ENCODE measurements around the gene GRIFIN. TPM values are rescaled to one million over a fixed set of nuclear protein-coding genes. Genes with fewer than 3 reads are reported as not detected.
"Not testable (repeated sequence)": the region's sequence is repeated elsewhere in the genome, so short reads cannot be mapped to it uniquely, and the experiment has no call there.

The GRIFIN gene
- total RNA-seq, 2 experiments from 2014 or later = not detected

DNA sequence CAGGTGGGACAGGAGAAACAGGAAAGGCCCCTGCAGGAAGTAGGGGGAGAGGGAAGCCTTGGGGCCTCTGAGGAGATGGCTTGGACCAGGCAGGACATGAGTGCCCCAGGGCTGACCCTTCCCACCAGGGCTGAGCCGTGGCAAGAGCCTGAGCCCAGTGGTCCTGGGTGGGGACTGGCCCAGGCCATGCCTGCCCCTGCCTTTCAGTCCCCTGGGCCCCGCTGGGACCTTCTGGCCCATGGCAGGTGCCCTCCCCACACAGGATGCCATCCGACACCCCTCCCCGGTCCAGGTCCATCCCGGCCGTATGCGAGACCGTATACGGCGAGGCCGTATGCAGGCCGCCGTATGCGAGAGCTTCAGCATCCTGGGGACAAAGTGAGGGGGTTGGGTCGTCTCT, 2.0 kb downstream of the GRIFIN start:
- H3K36me3 Mint-ChIP-seq (ENCODE audit: low read depth) = no peaks in the 10 kb centered on the region
- H3K4me1 Mint-ChIP-seq (ENCODE audit: low read depth) = peaks cover 23% of the 10 kb centered on the region
- DNase-seq (no peak), ATAC-seq (no peak)
- CTCF ChIA-PET = no interaction called here
- POLR2A ChIA-PET = interaction anchor here (1.2 kb wide), 1 partner anchor 66 kb away, joined by 4 read pairs; no protein-coding TSS in a partner anchor
- no peak overlapping the region for H3K4me3 Mint-ChIP-seq
- H3K27me3 Mint-ChIP-seq (ENCODE audit: low read depth) = peaks cover 14% of the 10 kb centered on the region
- no peak overlapping the region for H3K27ac Mint-ChIP-seq
- no peaks in the 10 kb centered on the region for H3K9me3 Mint-ChIP-seq (ENCODE audit: insufficient read depth)

DNA sequence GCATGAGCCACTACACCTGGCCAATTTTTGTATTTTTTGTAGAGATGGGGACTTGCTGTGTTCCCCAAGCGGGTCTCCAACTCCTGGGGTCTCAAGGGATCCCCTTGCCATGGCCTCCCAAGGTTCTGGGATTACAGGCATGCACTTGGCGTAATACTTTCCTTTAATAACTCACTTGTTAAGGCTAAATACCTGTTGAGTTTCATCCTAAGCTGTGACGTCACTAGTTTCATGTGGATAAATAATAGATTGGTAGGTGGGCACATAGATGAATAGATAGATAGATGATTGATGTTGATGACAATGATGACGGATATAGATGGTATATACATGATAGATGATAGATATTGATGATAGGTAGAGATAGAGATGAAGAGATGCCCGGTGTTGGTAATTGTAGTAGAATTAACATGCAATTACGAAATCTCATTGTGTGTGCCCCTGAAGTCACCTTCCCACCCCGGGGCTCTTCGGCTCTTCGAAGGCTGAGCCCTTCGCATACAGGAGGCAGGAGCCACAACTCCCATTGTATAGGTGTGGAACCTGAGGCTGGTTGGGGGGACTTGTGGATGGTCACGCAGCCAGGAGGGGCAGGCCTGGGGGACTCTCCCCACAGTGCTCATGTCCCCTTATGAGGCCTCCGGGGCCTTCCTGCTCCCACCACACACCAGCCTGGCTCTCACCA, 2.6 kb downstream of the GRIFIN start:
- H3K4me3 Mint-ChIP-seq = no peak overlapping the region
- DNase-seq (no peak), ATAC-seq (no peak)
- H3K27ac Mint-ChIP-seq = no peak overlapping the region
- POLR2A ChIA-PET = interaction anchor here (1.2 kb wide), 1 partner anchor 67 kb away, joined by 4 read pairs; no protein-coding TSS in a partner anchor
- CTCF ChIA-PET = no interaction called here
- peaks cover 15% of the 10 kb centered on the region for H3K27me3 Mint-ChIP-seq (ENCODE audit: low read depth)
- H3K36me3 Mint-ChIP-seq (ENCODE audit: low read depth) = no peaks in the 10 kb centered on the region
- no peaks in the 10 kb centered on the region for H3K9me3 Mint-ChIP-seq (ENCODE audit: insufficient read depth)
- peaks cover 22% of the 10 kb centered on the region for H3K4me1 Mint-ChIP-seq (ENCODE audit: low read depth)

DNA sequence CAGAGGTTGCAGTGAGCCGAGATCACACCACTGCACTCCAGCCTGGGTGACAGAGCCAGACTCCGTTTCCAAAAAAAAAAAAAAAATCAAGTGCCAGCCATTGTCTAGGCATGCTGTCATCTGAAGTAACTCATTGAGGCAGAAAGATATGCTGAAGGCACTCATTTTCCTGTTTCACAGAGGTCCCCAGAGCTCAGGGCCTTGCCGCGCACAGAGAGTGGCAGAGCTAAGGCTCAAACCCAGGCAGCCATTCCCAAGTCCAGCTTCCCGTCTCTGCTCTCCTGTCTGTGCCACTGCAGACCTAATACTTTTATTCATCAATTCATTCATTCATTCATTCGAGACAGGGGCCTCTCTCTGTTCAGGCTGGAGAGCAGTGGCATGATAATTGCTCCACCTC, 3.5 kb downstream of the GRIFIN start:
- H3K4me1 Mint-ChIP-seq (ENCODE audit: low read depth) = peaks cover 14% of the 10 kb centered on the region
- no peak overlapping the region for H3K4me3 Mint-ChIP-seq
- no peak for ATAC-seq

DNA sequence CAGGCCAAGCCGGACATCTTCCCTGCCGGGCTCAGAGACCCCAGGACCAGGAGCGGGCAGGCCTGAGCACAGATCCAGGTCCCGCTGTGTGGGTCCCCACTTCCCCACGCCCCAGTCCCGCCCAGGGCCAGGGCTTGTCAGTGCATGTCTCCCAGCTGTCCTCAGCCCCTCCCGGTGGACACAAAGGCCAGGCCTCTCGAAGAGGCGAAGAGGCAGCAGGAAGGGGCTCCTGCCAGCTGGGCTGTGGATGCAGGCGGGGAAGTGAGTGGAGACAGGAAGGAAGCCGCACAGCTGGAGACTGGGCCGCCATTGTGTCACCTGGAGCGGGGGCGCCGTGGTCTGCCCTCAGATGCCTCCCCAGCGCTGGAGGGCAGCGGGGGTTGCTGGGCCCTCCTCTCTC, 4.8 kb downstream of the GRIFIN start:
- peaks cover 7% of the 10 kb centered on the region for H3K4me1 Mint-ChIP-seq (ENCODE audit: low read depth)
- ChIA-PET POLR2A (interaction anchor here (1.1 kb wide), 1 partner anchor 19 kb away, joined by 5 read pairs; no protein-coding TSS in a partner anchor), CTCF (interaction anchor here (1.1 to 1.5 kb wide), 3 partner anchors 20 to 87 kb away, joined by 3 to 6 read pairs (median 4); partner anchors contain the start of gene BRAT1)
- H3K9me3 Mint-ChIP-seq (ENCODE audit: insufficient read depth) = no peaks in the 10 kb centered on the region
- no peak overlapping the region for H3K4me3 Mint-ChIP-seq
- H3K36me3 Mint-ChIP-seq (ENCODE audit: low read depth) = no peaks in the 10 kb centered on the region
- H3K27ac Mint-ChIP-seq = no peak overlapping the region
- ATAC-seq (no peak), DNase-seq (no peak)
- peaks cover 15% of the 10 kb centered on the region for H3K27me3 Mint-ChIP-seq (ENCODE audit: low read depth)

More for the DNA sequence above, 3.5 kb downstream of the GRIFIN start:
- Mint-ChIP-seq H3K27me3 (ENCODE audit: low read depth) (peaks cover 15% of the 10 kb centered on the region), H3K27ac (no peak overlapping the region), H3K9me3 (ENCODE audit: insufficient read depth) (no peaks in the 10 kb centered on the region), H3K36me3 (ENCODE audit: low read depth) (no peaks in the 10 kb centered on the region)
- no peak for DNase-seq
- ChIA-PET POLR2A (no interaction called here), CTCF (interaction anchor here (0.8 kb wide), 1 partner anchor 20 kb away, joined by 4 read pairs; no protein-coding TSS in a partner anchor)

GRCh38 chr7:2471022-2471329, 5.2 kb downstream of the GRIFIN start:
- Mint-ChIP-seq H3K27me3 (ENCODE audit: low read depth) (peaks cover 15% of the 10 kb centered on the region), H3K36me3 (ENCODE audit: low read depth) (no peaks in the 10 kb centered on the region), H3K4me3 (no peak overlapping the region), H3K27ac (no peak overlapping the region), H3K9me3 (ENCODE audit: insufficient read depth) (no peaks in the 10 kb centered on the region), H3K4me1 (ENCODE audit: low read depth) (peaks cover 7% of the 10 kb centered on the region)
- CTCF ChIA-PET = interaction anchor here (0.7 to 2.9 kb wide), 6 partner anchors 9 to 239 kb away, joined by 3 to 18 read pairs (median 5); partner anchors contain the start of gene BRAT1
- ATAC-seq (no peak), DNase-seq (no peak)
- POLR2A ChIA-PET = interaction anchor here (1.1 kb wide), 2 partner anchors 19 to 71 kb away, joined by 4 to 5 read pairs; no protein-coding TSS in a partner anchor

DNA sequence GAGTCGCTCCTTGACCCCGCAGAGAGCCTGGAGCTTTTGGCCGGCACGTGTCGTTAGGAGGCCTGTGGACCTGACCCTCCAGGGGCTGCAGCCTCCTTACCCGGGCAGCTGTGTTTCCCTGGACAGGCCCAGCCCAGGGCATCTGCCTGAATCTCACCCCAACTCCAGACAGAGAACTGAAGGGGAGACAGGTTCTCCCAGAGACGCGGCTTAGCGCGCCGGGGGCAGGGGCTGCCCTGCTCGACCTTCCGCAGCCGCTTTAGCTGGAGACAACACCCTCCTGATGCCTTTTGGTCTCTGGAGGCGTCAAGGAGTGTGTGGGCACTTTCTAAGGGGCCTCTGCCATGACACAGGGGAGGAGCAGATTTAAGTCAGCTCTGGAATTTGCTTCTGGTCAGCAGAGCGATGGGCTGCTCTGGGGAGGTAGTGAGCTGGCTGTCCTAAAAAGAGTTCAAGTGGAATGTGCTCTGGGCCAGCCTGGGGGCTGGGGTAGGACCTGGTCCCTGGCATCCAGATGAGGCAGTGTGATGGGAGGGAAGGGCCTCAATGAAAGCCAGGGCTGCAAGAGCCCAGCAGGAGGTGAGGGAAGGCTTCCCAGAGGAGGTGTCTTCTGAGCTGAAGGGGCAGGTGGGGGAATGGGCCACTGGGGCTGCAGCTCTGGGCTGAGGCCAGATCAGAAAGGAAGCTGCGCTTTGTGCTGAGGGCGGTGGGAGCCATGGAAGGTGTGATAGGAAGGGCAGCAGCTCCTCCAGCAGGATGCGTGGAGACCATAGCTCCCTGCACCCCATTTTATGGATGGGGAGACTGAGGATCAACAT, 5.8 kb downstream of the GRIFIN start:
- no peak for DNase-seq
- Mint-ChIP-seq H3K27ac (no peak overlapping the region), H3K36me3 (ENCODE audit: low read depth) (no peaks in the 10 kb centered on the region), H3K9me3 (ENCODE audit: insufficient read depth) (no peaks in the 10 kb centered on the region), H3K4me3 (no peak overlapping the region), H3K27me3 (ENCODE audit: low read depth) (peaks cover 15% of the 10 kb centered on the region), H3K4me1 (ENCODE audit: low read depth) (peaks cover 7% of the 10 kb centered on the region)
- POLR2A ChIA-PET = interaction anchor here (0.8 to 1.1 kb wide), 3 partner anchors 18 to 71 kb away, joined by 3 to 5 read pairs (median 4); no protein-coding TSS in a partner anchor
- ATAC-seq = no peak
- CTCF ChIA-PET = interaction anchor here (0.7 to 3.8 kb wide), 13 partner anchors 10 to 240 kb away, joined by 3 to 45 read pairs (median 6); partner anchors contain the start of genes BRAT1, CHST12 and TTYH3

DNA sequence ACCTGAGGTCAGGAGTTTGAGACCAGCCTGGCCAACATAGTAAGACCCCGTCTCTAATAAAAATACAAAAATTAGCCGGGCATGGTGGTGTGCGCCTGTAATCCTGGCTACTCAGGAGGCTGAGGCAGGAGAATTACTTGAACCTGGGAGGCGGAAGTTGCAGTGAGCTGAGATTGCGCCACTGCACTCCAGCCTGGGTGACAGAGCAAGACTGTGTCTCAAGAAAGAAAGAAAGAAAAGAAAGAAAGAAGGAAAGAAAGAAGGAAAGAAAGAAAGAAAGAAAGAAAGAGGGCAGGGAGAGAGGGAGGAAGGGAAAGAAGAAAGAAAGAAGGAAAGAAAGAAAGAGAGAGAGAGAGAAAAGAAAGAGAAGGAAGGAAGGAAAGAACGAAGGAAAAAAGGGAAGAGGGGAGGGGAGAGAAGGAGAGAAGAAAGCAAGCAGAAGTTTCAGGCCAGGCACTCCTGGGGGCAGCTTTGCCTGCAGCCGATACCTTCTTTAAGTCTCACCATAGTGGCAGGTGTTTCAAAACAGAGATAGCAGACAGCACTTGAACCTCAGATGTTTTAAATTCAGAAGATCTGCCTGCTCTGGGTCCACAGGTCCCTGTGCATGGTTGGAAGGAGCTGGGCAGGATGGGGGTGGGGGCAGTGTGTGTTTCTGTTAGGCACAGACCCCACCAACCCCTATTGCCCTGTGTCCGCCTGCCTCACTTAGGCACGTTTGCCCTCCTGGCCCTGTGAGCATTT, 6.6 kb downstream of the GRIFIN start:
- H3K36me3 Mint-ChIP-seq (ENCODE audit: low read depth); ATAC-seq; H3K27ac Mint-ChIP-seq; H3K4me1 Mint-ChIP-seq (ENCODE audit: low read depth); DNase-seq; H3K4me3 Mint-ChIP-seq; H3K9me3 Mint-ChIP-seq (ENCODE audit: insufficient read depth): not testable (repeated sequence)
- POLR2A ChIA-PET = interaction anchor here (0.6 to 1.3 kb wide), 4 partner anchors 18 to 31 kb away, joined by 3 to 5 read pairs (median 3); no protein-coding TSS in a partner anchor
- H3K27me3 Mint-ChIP-seq (ENCODE audit: low read depth) = peaks cover 15% of the 10 kb centered on the region
- CTCF ChIA-PET = interaction anchor here (0.7 to 3.8 kb wide), 31 partner anchors 10 to 396 kb away, joined by 3 to 45 read pairs (median 4); partner anchors contain the start of genes BRAT1, CHST12 and TTYH3

GRCh38 chr7:2468227-2468626, 8.0 kb downstream of the GRIFIN start:
- DNase-seq = no peak
- Mint-ChIP-seq H3K4me1 (ENCODE audit: low read depth) (peaks cover 7% of the 10 kb centered on the region), H3K36me3 (ENCODE audit: low read depth) (no peaks in the 10 kb centered on the region), H3K9me3 (ENCODE audit: insufficient read depth) (no peaks in the 10 kb centered on the region), H3K27ac (no peak overlapping the region), H3K4me3 (no peak overlapping the region), H3K27me3 (ENCODE audit: low read depth) (peaks cover 15% of the 10 kb centered on the region)
- CTCF ChIA-PET = interaction anchor here (0.6 to 3.8 kb wide), 39 partner anchors 8 to 397 kb away, joined by 3 to 45 read pairs (median 4); partner anchors contain the start of genes CHST12 and IQCE
- ATAC-seq = no peak
- POLR2A ChIA-PET = interaction anchor here (0.6 to 1.3 kb wide), 3 partner anchors 17 to 69 kb away, joined by 3 to 5 read pairs (median 3); no protein-coding TSS in a partner anchor

DNA sequence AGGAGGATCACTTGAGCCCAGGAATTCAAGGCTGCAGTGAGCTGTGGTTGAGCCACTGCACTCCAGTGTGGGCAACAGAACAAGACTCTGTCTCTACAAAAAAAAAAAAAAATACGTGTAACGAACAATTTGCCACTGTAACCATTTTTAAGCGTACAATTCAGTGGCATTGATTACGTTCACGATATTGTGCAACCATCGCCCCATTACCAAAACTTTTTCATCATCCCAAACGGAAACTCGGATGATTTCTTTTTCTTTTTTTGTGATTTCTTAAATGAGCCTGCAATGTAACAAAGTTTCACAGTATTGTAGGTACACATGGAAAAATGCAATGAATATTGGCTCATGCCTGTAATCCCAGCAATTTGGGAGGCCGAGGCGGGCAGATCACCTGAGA, 9.5 kb downstream of the GRIFIN start:
- CTCF ChIA-PET = no interaction called here
- POLR2A ChIA-PET = no interaction called here
- Mint-ChIP-seq H3K36me3 (ENCODE audit: low read depth) (no peaks in the 10 kb centered on the region), H3K4me1 (ENCODE audit: low read depth) (peaks cover 7% of the 10 kb centered on the region), H3K27ac (no peak overlapping the region), H3K4me3 (no peak overlapping the region), H3K27me3 (ENCODE audit: low read depth) (peaks cover 17% of the 10 kb centered on the region), H3K9me3 (ENCODE audit: insufficient read depth) (no peaks in the 10 kb centered on the region)
- DNase-seq (no peak), ATAC-seq (no peak)

- ChIA-PET POLR2A (no interaction called here), CTCF (interaction anchor here (1.3 kb wide), 1 partner anchor 16 kb away, joined by 6 read pairs; no protein-coding TSS in a partner anchor)
- Mint-ChIP-seq H3K4me1 (ENCODE audit: low read depth) (peaks cover 4% of the 10 kb centered on the region), H3K27me3 (ENCODE audit: low read depth) (peaks cover 17% of the 10 kb centered on the region), H3K27ac (no peak overlapping the region), H3K36me3 (ENCODE audit: low read depth) (no peaks in the 10 kb centered on the region), H3K9me3 (ENCODE audit: insufficient read depth) (no peaks in the 10 kb centered on the region), H3K4me3 (no peak overlapping the region)
- DNase-seq (no peak), ATAC-seq (no peak)
Measured at GRCh38 chr7:2465928-2466327, 10.3 kb downstream of the GRIFIN start.

DNA sequence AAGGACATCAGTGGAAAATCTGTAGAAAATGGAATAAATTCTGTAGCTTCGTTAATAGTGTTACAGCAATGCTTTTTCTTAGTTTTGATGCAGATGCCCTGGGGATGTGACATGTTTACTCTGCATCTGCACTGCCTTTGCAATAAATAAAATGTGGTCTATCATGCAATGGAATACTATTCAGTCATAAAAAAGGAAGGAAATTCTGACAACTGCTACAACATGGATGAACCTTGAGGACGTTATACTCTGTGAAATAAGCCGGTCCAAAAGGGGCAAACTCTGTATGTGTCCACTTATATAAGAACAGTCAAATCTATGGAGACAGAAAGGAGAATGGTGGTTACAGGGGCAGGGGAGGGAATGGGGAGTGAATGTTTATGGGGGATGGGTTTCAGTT, 13.5 kb downstream of the GRIFIN start:
- ChIA-PET POLR2A (no interaction called here), CTCF (interaction anchor here (1.0 kb wide), 1 partner anchor 10 kb away, joined by 4 read pairs; no protein-coding TSS in a partner anchor)
- Mint-ChIP-seq H3K27me3 (ENCODE audit: low read depth) (peaks cover 2% of the 10 kb centered on the region), H3K4me3 (no peak overlapping the region), H3K9me3 (ENCODE audit: insufficient read depth) (no peaks in the 10 kb centered on the region), H3K4me1 (ENCODE audit: low read depth) (peaks cover 11% of the 10 kb centered on the region), H3K36me3 (ENCODE audit: low read depth) (no peaks in the 10 kb centered on the region), H3K27ac (no peak overlapping the region)
- ATAC-seq (no peak), DNase-seq (no peak)
